RWPE1 (cell line): ENCODE results near the gene IFT74.

Source experiments
- CTCF ChIA-PET: fragments of 350-600 bp; sonication (Branson Sonifier 250); formaldehyde crosslinking; extraction: SDS; loops from one replicate; lab custom pipeline; 2021; lab: Yijun Ruan, JAX
- POLR2A ChIA-PET: fragments of 400-600 bp; formaldehyde crosslinking; extraction: SDS; loops from one replicate; lab custom pipeline; 2020; ENCODE audit warnings: antibody characterized with exemption; ENCODE audit not compliant: low non-redundant PET; lab: Yijun Ruan, JAX
- DNase-seq: peaks from one replicate; pipeline ENCODE4 v3.0.0; 2012; ENCODE audit warnings: low spot score
- H3K27ac ChIP-seq: fragments of 450-650 bp; 2 replicates; pipeline ENCODE4 v1.5.1; 2017
- CTCF ChIP-seq: fragments of 450-650 bp; conservative IDR thresholded peaks from 2 replicates; pipeline ENCODE4 v1.5.1; 2017; ENCODE audit warnings: low read depth, mild to moderate bottlenecking

Gene IFT74

DNA sequence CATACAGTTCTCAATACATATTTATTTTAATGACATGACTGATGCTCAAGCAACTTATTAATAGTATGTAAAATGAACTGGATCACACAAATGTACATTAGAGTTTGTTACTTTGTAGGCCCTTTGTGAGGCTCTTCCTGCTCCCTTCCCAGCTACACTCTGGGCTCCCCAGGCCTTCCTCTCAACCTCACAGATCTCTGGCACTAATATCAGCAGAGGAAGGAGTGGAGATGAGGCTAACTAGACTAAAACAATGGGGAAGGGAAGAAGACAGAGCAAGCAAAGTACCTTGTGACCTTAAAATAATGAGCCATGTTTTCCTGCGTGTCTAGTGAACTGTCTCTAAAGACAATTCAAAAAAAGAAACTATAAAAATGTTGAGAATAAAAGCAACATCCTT, 122.5 kb downstream of the IFT74 start:
- TF ChIP-seq CTCF: no peak
- no peak overlapping the region for H3K27ac ChIP-seq
- no peak for DNase-seq
- ChIA-PET POLR2A (no interaction called here), CTCF (interaction anchor here (0.6 kb wide), 1 partner anchor 60 kb away, joined by 3 read pairs; no protein-coding TSS in a partner anchor)

GRCh38 chr9:27085456-27085855, 129.2 kb downstream of the IFT74 start:
- DNase-seq: no peak
- no peak overlapping the region for H3K27ac ChIP-seq
- CTCF ChIA-PET: no interaction called here
- POLR2A ChIA-PET: no interaction called here
- no peak for TF ChIP-seq CTCF

GRCh38 chr9:27086818-27087680, 130.8 kb downstream of the IFT74 start:
- H3K27ac ChIP-seq: no peak overlapping the region
- ChIA-PET CTCF (no interaction called here), POLR2A (no interaction called here)
- DNase-seq: no peak
- TF ChIP-seq CTCF: no peak

DNA sequence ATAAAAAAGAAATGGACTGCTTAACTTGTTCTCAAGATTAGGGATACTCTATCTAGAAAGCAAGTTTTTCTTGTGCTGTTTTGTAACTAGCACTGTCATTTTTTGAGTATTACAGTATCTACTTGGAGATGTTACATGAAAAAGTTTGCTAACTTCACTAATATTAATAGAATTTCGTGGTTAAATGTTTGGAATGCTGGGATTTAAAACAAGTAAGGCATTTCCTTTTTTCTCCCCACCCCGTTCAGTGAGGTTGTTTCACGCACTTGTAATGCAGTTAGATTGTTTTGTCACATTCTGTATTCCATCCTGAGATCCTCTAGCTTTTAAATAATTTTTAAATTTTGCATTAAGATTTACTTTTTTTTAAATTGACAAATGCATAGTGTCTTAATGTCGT, 132.8 kb downstream of the IFT74 start:
- TF ChIP-seq CTCF: no peak
- ChIA-PET CTCF (no interaction called here), POLR2A (no interaction called here)
- H3K27ac ChIP-seq: no peak overlapping the region
- DNase-seq: no peak

DNA sequence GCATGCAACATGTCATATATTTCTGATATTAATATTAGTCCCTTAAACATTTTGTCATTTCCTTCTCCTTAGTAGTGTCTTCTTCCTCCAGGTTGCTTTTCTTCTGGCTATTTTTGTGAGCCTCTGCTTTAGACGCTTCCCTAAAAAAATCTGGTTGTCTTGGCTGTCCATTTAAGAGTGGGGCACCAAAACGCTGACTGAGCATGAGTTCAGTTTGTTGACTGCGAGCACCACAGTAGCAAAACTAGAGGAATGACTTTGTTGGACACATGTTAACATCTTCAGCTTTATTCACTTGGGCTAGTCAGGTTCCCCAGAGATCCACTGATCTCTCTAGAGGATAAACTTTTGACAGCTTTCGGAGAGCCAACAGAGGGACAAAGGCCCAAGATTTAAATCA, 133.5 kb downstream of the IFT74 start:
- ChIA-PET CTCF (no interaction called here), POLR2A (no interaction called here)
- no peak for DNase-seq
- H3K27ac ChIP-seq: no peak overlapping the region
- TF ChIP-seq CTCF: no peak

DNA sequence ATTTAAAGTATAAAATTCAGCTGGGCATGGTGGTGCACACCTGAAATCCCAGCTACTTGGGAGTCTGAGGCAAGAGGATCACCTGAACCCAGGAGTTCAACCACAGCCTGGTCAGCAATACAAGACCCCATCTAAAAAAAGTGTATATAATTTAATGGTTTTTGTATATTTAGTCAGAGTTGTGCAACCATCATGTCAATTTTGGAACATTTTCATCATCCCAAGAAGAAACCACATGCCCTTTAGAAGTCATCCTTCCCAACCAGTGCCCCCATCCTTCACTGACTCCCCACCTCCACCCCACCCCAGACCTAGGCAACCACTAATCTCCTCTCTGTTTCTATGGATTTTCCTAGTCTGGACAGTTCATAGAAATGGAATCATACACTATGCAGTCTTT, 134.0 kb downstream of the IFT74 start:
- no peak overlapping the region for H3K27ac ChIP-seq
- DNase-seq: no peak
- CTCF ChIA-PET: no interaction called here
- POLR2A ChIA-PET: no interaction called here
- TF ChIP-seq CTCF: no peak
